ENCODE data around the gene COL28A1. TPM values are rescaled to one million over a fixed set of nuclear protein-coding genes. Genes with fewer than 3 reads are reported as not detected.

The COL28A1 gene
- polyA plus RNA-seq, 4 donors: 1.1 to 3.1 (median 1.5) TPM

GRCh38 chr7:7321681-7322080 is 214.0 kb downstream of the COL28A1 start:
- Histone ChIP-seq H3K36me3 (ENCODE audit: control insufficient read depth in 3 of 3, insufficient read depth in 2 of 3, low read depth in 1 of 3, low read length in 3 of 3) (no peaks in the 10 kb centered on the region), H3K4me1 (ENCODE audit: control insufficient read depth in 3 of 3, insufficient read depth in 2 of 3, low read depth in 1 of 3, low read length in 2 of 3) (peaks cover 0 to 23% (median 8%) of the 10 kb centered on the region in 3 donors), H3K4me3 (ENCODE audit: low read depth in 1 of 3, low read length in 3 of 3) (no peak overlapping the region), H3K27me3 (ENCODE audit: control insufficient read depth in 3 of 3, insufficient read depth in 3 of 3, low read length in 3 of 3) (no peaks in the 10 kb centered on the region), H3K9me3 (ENCODE audit: control insufficient read depth in 2 of 2, insufficient read depth in 1 of 2, low read depth in 1 of 2, low read length in 1 of 2) (no peaks in the 10 kb centered on the region), H3K27ac (ENCODE audit: low read depth in 1 of 3, low read length in 2 of 3) (peak overlapping the region in 2 of 3 donors; percentile 8 to 78)
- DNase-seq (peak; percentile 15 to 80), FAIRE-seq (no peak)
- WGBS, 3 donors: 36 to 48% (median 48%) methylated on average over 5 of the region's 5 CpGs

GRCh38 chr7:7318601-7319000 is 217.1 kb downstream of the COL28A1 start:
- H3K36me3 ChIP-seq (ENCODE audit: control insufficient read depth in 3 of 3, insufficient read depth in 2 of 3, low read depth in 1 of 3, low read length in 3 of 3): no peaks in the 10 kb centered on the region
- H3K4me3 ChIP-seq (ENCODE audit: low read depth in 1 of 3, low read length in 3 of 3): no peak overlapping the region
- FAIRE-seq (no peak), DNase-seq (no peak)
- H3K27me3 ChIP-seq (ENCODE audit: control insufficient read depth in 3 of 3, insufficient read depth in 3 of 3, low read length in 3 of 3): no peaks in the 10 kb centered on the region
- no peak overlapping the region for H3K27ac ChIP-seq (ENCODE audit: low read depth in 1 of 3, low read length in 2 of 3)
- WGBS, 3 donors: 89 to 100% (median 90%) methylated on average over 1 of the region's 1 CpG
- no peaks in the 10 kb centered on the region for H3K9me3 ChIP-seq (ENCODE audit: control insufficient read depth in 2 of 2, insufficient read depth in 1 of 2, low read depth in 1 of 2, low read length in 1 of 2)
- H3K4me1 ChIP-seq (ENCODE audit: control insufficient read depth in 3 of 3, insufficient read depth in 2 of 3, low read depth in 1 of 3, low read length in 2 of 3): peaks cover 0 to 20% (median 5%) of the 10 kb centered on the region in 3 donors

DNA sequence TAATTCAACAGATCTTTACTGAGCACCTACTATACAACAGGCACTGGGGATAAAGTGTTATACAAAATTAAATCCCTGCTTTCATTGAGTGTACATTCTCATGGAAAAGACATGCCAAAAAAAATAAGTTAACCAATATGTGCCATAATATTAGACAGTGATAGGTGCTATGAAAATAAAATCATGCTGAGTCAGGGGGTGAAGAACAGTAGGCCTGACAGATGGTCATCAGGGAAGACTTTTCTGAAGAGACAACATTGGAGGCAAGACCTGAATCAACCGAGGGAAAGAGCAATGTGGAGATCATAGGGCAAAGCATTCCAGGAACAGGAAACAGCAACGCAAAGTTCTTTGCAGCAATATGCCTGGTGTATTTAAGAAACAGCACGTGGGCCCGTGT is 217.8 kb downstream of the COL28A1 start:
- FAIRE-seq (no peak), DNase-seq (no peak)
- Histone ChIP-seq H3K27ac (ENCODE audit: low read depth in 1 of 3, low read length in 2 of 3) (no peak overlapping the region), H3K4me3 (ENCODE audit: low read depth in 1 of 3, low read length in 3 of 3) (no peak overlapping the region), H3K9me3 (ENCODE audit: control insufficient read depth in 2 of 2, insufficient read depth in 1 of 2, low read depth in 1 of 2, low read length in 1 of 2) (no peaks in the 10 kb centered on the region), H3K36me3 (ENCODE audit: control insufficient read depth in 3 of 3, insufficient read depth in 2 of 3, low read depth in 1 of 3, low read length in 3 of 3) (no peaks in the 10 kb centered on the region), H3K4me1 (ENCODE audit: control insufficient read depth in 3 of 3, insufficient read depth in 2 of 3, low read depth in 1 of 3, low read length in 2 of 3) (peaks cover 0 to 18% (median 5%) of the 10 kb centered on the region in 3 donors), H3K27me3 (ENCODE audit: control insufficient read depth in 3 of 3, insufficient read depth in 3 of 3, low read length in 3 of 3) (no peaks in the 10 kb centered on the region)
- 82 to 83% (median 83%) methylated on average over 4 of the region's 4 CpGs for WGBS, 3 donors

DNA sequence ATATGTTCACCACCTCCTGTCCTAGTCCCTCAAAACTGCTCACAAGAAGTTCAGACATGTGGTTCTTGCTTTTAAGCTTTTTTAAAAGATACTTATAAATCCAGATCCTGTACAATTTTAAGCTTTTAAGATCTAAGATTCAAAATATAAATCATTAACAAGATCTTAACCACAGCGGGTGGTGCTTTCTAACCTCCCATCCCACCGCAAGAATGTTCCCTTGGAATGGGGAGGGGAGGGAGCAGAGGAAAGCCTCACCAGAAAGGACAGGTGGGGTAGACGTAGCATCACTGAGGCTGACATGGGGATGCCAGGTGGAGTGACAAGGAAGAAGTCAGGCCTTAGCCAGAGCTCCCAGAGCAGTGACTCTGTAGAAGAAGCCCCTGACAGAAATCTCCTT is 219.8 kb downstream of the COL28A1 start:
- DNase-seq (no peak), FAIRE-seq (no peak)
- peaks cover 0 to 3% (median 0%) of the 10 kb centered on the region in 3 donors for H3K4me1 ChIP-seq (ENCODE audit: control insufficient read depth in 3 of 3, insufficient read depth in 2 of 3, low read depth in 1 of 3, low read length in 2 of 3)
- no peak overlapping the region for H3K27ac ChIP-seq (ENCODE audit: low read depth in 1 of 3, low read length in 2 of 3)
- H3K36me3 ChIP-seq (ENCODE audit: control insufficient read depth in 3 of 3, insufficient read depth in 2 of 3, low read depth in 1 of 3, low read length in 3 of 3): no peaks in the 10 kb centered on the region
- no peak overlapping the region for H3K4me3 ChIP-seq (ENCODE audit: low read depth in 1 of 3, low read length in 3 of 3)
- no peaks in the 10 kb centered on the region for H3K9me3 ChIP-seq (ENCODE audit: control insufficient read depth in 2 of 2, insufficient read depth in 1 of 2, low read depth in 1 of 2, low read length in 1 of 2)
- no peaks in the 10 kb centered on the region for H3K27me3 ChIP-seq (ENCODE audit: control insufficient read depth in 3 of 3, insufficient read depth in 3 of 3, low read length in 3 of 3)
- 87 to 93% (median 89%) methylated on average over 3 of the region's 3 CpGs for WGBS, 3 donors

- DNase-seq: no peak
- 85 to 88% (median 87%) methylated on average over 2 of the region's 2 CpGs for WGBS, 3 donors
- FAIRE-seq: no peak
- Histone ChIP-seq H3K9me3 (ENCODE audit: control insufficient read depth in 2 of 2, insufficient read depth in 1 of 2, low read depth in 1 of 2, low read length in 1 of 2) (no peaks in the 10 kb centered on the region), H3K4me1 (ENCODE audit: control insufficient read depth in 3 of 3, insufficient read depth in 2 of 3, low read depth in 1 of 3, low read length in 2 of 3) (no peaks in the 10 kb centered on the region), H3K36me3 (ENCODE audit: control insufficient read depth in 3 of 3, insufficient read depth in 2 of 3, low read depth in 1 of 3, low read length in 3 of 3) (no peaks in the 10 kb centered on the region), H3K27ac (ENCODE audit: low read depth in 1 of 3, low read length in 2 of 3) (no peak overlapping the region), H3K4me3 (ENCODE audit: low read depth in 1 of 3, low read length in 3 of 3) (no peak overlapping the region), H3K27me3 (ENCODE audit: control insufficient read depth in 3 of 3, insufficient read depth in 3 of 3, low read length in 3 of 3) (no peaks in the 10 kb centered on the region)
Observed at GRCh38 chr7:7312323-7312722, 223.3 kb downstream of the COL28A1 start.

GRCh38 chr7:7311001-7311400 is 224.7 kb downstream of the COL28A1 start:
- Histone ChIP-seq H3K36me3 (ENCODE audit: control insufficient read depth in 3 of 3, insufficient read depth in 2 of 3, low read depth in 1 of 3, low read length in 3 of 3) (no peaks in the 10 kb centered on the region), H3K27ac (ENCODE audit: low read depth in 1 of 3, low read length in 2 of 3) (no peak overlapping the region), H3K9me3 (ENCODE audit: control insufficient read depth in 2 of 2, insufficient read depth in 1 of 2, low read depth in 1 of 2, low read length in 1 of 2) (no peaks in the 10 kb centered on the region), H3K27me3 (ENCODE audit: control insufficient read depth in 3 of 3, insufficient read depth in 3 of 3, low read length in 3 of 3) (no peaks in the 10 kb centered on the region), H3K4me3 (ENCODE audit: low read depth in 1 of 3, low read length in 3 of 3) (no peak overlapping the region), H3K4me1 (ENCODE audit: control insufficient read depth in 3 of 3, insufficient read depth in 2 of 3, low read depth in 1 of 3, low read length in 2 of 3) (peaks cover 0 to 5% (median 0%) of the 10 kb centered on the region in 3 donors)
- DNase-seq (no peak), FAIRE-seq (no peak)
- WGBS, 3 donors: 78 to 89% (median 88%) methylated on average over 2 of the region's 2 CpGs

DNA sequence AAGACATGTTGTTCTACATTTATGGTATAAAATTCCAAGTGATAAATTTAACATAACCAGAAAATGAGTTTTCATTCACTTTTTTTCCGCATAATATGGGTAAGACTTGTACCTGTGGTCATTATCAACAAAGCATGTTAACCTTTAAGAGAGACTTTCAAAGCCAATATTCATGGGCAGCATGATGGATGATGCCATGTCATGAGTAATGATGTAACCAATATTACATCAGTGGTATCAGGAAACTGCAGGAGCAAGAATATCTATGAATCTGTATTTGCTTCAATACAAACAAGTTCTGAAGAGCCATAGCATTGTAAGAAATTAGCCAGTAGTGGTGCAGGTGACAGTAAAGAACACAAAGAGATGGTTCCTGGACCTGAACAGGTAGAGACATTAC is 226.5 kb downstream of the COL28A1 start:
- no peaks in the 10 kb centered on the region for H3K27me3 ChIP-seq (ENCODE audit: control insufficient read depth in 3 of 3, insufficient read depth in 3 of 3, low read length in 3 of 3)
- H3K9me3 ChIP-seq (ENCODE audit: control insufficient read depth in 2 of 2, insufficient read depth in 1 of 2, low read depth in 1 of 2, low read length in 1 of 2): peaks cover 0 to 4% of the 10 kb centered on the region in 2 donors
- DNase-seq (no peak), FAIRE-seq (no peak)
- peaks cover 0 to 20% (median 0%) of the 10 kb centered on the region in 3 donors for H3K4me1 ChIP-seq (ENCODE audit: control insufficient read depth in 3 of 3, insufficient read depth in 2 of 3, low read depth in 1 of 3, low read length in 2 of 3)
- no peaks in the 10 kb centered on the region for H3K36me3 ChIP-seq (ENCODE audit: control insufficient read depth in 3 of 3, insufficient read depth in 2 of 3, low read depth in 1 of 3, low read length in 3 of 3)
- H3K4me3 ChIP-seq (ENCODE audit: low read depth in 1 of 3, low read length in 3 of 3): no peak overlapping the region
- no peak overlapping the region for H3K27ac ChIP-seq (ENCODE audit: low read depth in 1 of 3, low read length in 2 of 3)
- WGBS, 3 donors: 97 to 100% (median 100%) methylated on average over 1 of the region's 1 CpG

Other genes with a start within 250 kb of the COL28A1 start
- 10 to 100 TPM; 10.5 to 20.0 (median 12.3) TPM for gene MIOS, start 31.0 kb upstream of the COL28A1 start, polyA plus RNA-seq
- 10 to 100 TPM in 3 of 4 donors, 1 to 10 TPM in 1; 9.2 to 21.2 (median 20.0) TPM for gene UMAD1, start 104.9 kb upstream of the COL28A1 start, polyA plus RNA-seq
- 10 to 100 TPM; 30.0 to 37.2 (median 33.6) TPM for gene RPA3, start 182.7 kb upstream of the COL28A1 start, polyA plus RNA-seq